ENCODE results near the gene EEF2K.

EEF2K gene

GRCh38 chr16:22265351-22265750 lies 59.3 kb downstream of the EEF2K start:
- no peak for TF ChIP-seq CTCF (conservative IDR thresholded peaks at IDR 0.05; ENCODE audit: low read length)
- no peak overlapping the region for H3K4me3 ChIP-seq (ENCODE audit: low read length)
- DNase-seq (ENCODE audit: low read depth): no peak

GRCh38 chr16:22266546-22266945 lies 60.5 kb downstream of the EEF2K start:
- TF ChIP-seq CTCF (conservative IDR thresholded peaks at IDR 0.05; ENCODE audit: low read length): no peak
- H3K4me3 ChIP-seq (ENCODE audit: low read length): no peak overlapping the region
- DNase-seq (ENCODE audit: low read depth): no peak

- no peak for DNase-seq (ENCODE audit: low read depth)
- no peak for TF ChIP-seq CTCF (conservative IDR thresholded peaks at IDR 0.05; ENCODE audit: low read length)
Observed at GRCh38 chr16:22267764-22268163, 61.7 kb downstream of the EEF2K start.

GRCh38 chr16:22270525-22270924 lies 64.4 kb downstream of the EEF2K start:
- DNase-seq (ENCODE audit: low read depth): peak; percentile 13
- TF ChIP-seq CTCF (conservative IDR thresholded peaks at IDR 0.05; ENCODE audit: low read length): no peak
- H3K4me3 ChIP-seq (ENCODE audit: low read length): no peak overlapping the region

More at GRCh38 chr16:22267764-22268163, 61.7 kb downstream of the EEF2K start:
- H3K4me3 ChIP-seq (ENCODE audit: low read length): no peak overlapping the region

GRCh38 chr16:22272870-22273650 lies 67.0 kb downstream of the EEF2K start:
- no peak for TF ChIP-seq CTCF (conservative IDR thresholded peaks at IDR 0.05; ENCODE audit: low read length)
- peak; percentile 40 for DNase-seq (ENCODE audit: low read depth)
- H3K4me3 ChIP-seq (ENCODE audit: low read length): no peak overlapping the region

- H3K4me3 ChIP-seq (ENCODE audit: low read length): no peak overlapping the region
- no peak for TF ChIP-seq CTCF (conservative IDR thresholded peaks at IDR 0.05; ENCODE audit: low read length)
- DNase-seq (ENCODE audit: low read depth): no peak
Observed at GRCh38 chr16:22274916-22275315, 68.8 kb downstream of the EEF2K start.

Measured in AG10803 (cell line).